Transverse colon (tissue), 4 donors: ENCODE results near the gene PLEKHA1. TPM values are rescaled to one million over a fixed set of nuclear protein-coding genes. Genes with fewer than 3 reads are reported as not detected.

Experiments
- DNase-seq: peaks from one replicate; pipeline ENCODE4 v3.0.0-alpha.2; 2019
- H3K27ac ChIP-seq, 4 donors: fragments of 200-600 bp; sonication (generic); 2 replicates each; pipeline ENCODE4 v1.5.1; 2016 to 2018; ENCODE audit warnings: inconsistent platforms in 4 of 4
- H3K27me3 ChIP-seq: fragments of 200-600 bp; sonication (generic); 2 replicates; pipeline ENCODE4 v1.5.1; 2017; ENCODE audit warnings: inconsistent platforms
- H3K36me3 ChIP-seq, 4 donors: fragments of 200-600 bp; sonication (generic); 2 replicates each; pipeline ENCODE4 v1.5.1; 2017 to 2019; ENCODE audit warnings: inconsistent platforms in 4 of 4
- H3K4me1 ChIP-seq, 4 donors: fragments of 200-600 bp; sonication (generic); 2 replicates each; pipeline ENCODE4 v1.5.1; 2017 to 2020; ENCODE audit warnings: inconsistent platforms in 4 of 4
- H3K4me3 ChIP-seq, 4 donors: fragments of 200-600 bp; sonication (generic); 1 replicate in 1 of 4; 2 replicates in 3 of 4; pipeline versions ENCODE4 v1.5.1 to v1.6.1; 2017 to 2019; ENCODE audit warnings: inconsistent platforms in 4 of 4
- H3K9me3 ChIP-seq, 2 donors: fragments of 200-600 bp; sonication (generic); 2 replicates each; pipeline ENCODE4 v1.5.1; 2017 to 2019; ENCODE audit warnings: inconsistent platforms in 2 of 2
- CTCF ChIP-seq, 5 experiments: fragments of 200-600 bp in 3 of 5; fragments of 450-650 bp in 2 of 5; sonication (generic) in 3 of 5; IDR thresholded peaks; 1 replicate in 2 of 5; 2 replicates in 3 of 5; pipeline ENCODE4 v1.5.1; 2016 to 2017; ENCODE audit warnings: antibody characterized with exemption in 5 of 5, inconsistent platforms in 3 of 5, mild to moderate bottlenecking in 2 of 5, moderate library complexity in 1 of 5
- EP300 ChIP-seq: sonication (generic); formaldehyde crosslinking; IDR thresholded peaks from one replicate; pipeline ENCODE4 v1.6.1; 2017; ENCODE audit warnings: antibody characterized with exemption, low read depth
- POLR2A ChIP-seq: fragments of 450-650 bp; IDR thresholded peaks from one replicate; pipeline ENCODE4 v1.6.1; 2016; ENCODE audit warnings: antibody characterized with exemption, mild to moderate bottlenecking, moderate library complexity
- POLR2AphosphoS5 ChIP-seq, 3 donors: sonication (generic); formaldehyde crosslinking; IDR thresholded peaks; one replicate each; pipeline ENCODE4 v1.6.1; 2016; ENCODE audit warnings: antibody characterized with exemption in 3 of 3
- WGBS, 2 donors: methylation state at CpG; one replicate each; pipeline ENCODE4 v1.1.5; 2018; ENCODE audit warnings: low coverage in 1 of 2; 5-methylcytosine and 5-hydroxymethylcytosine counted together
- in situ Hi-C, 4 donors: fragments of 200-750 bp; cut with MboI; loops; one replicate each; pipeline versions ENCODE4 v1.15.0 to v1.15.1; 2017; ENCODE audit warnings: low sequenced_read_pairs in 3 of 4, low pct_ligation_motif_present in 1 of 4, low pct_unique_long_range_greater_than_20kb in 1 of 4
- intact Hi-C: fragments of 100-400 bp; cut with DNase I; formaldehyde crosslinking; loops from one replicate; pipeline ENCODE4 v1.15.1; 2023; ENCODE audit warnings: low total_unique reads
- total RNA-seq, 4 donors: library from RNA; depleted of rRNA; stranded (reverse); fragments of >200 nt; gene quantifications; one replicate each; pipeline ENCODE4 v1.1.0, GENCODE V29; 2016

The PLEKHA1 gene
- total RNA-seq, 4 donors from 2014 or later, result 10.7 to 40.3 (median 28.9) TPM

DNA sequence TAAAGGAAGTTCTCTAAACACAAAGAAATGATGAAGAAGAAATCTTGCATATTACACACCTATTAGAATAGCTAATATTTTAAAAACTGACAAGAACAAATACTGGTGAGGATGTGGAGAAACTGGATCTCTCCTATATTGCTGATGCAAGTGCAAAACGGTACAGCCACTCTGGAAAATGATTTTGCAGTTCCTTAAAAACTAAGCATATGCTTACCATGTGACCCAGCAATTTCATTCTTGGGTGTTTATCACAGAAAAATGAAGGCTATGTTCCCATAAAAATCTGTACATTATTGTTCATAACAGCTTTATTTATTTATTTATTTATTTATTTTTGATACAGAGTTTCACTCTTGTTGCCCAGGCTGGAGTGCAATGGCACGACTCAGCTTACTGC lies 14.9 kb upstream of the PLEKHA1 start:
- intact Hi-C loops, result loop anchor here (1.0 kb wide), 1 partner anchor 35 kb away; no protein-coding TSS in a partner anchor
- no peak overlapping the region for H3K27ac ChIP-seq
- TF ChIP-seq EP300, result no peak
- TF ChIP-seq POLR2A, result no peak
- no peak for TF ChIP-seq CTCF (IDR thresholded peaks at IDR 0.05)
- TF ChIP-seq POLR2AphosphoS5 (IDR thresholded peaks at IDR 0.05), result no peak
- no peak overlapping the region for H3K4me3 ChIP-seq
- no peaks in the 10 kb centered on the region for H3K4me1 ChIP-seq
- WGBS, 2 donors, result 83 to 87% methylated on average over 2 of the region's 2 CpGs
- H3K36me3 ChIP-seq, result no peaks in the 10 kb centered on the region
- H3K27me3 ChIP-seq, result no peaks in the 10 kb centered on the region
- H3K9me3 ChIP-seq, result no peaks in the 10 kb centered on the region
- no peak for DNase-seq
- in situ Hi-C loops, result no loop called here

GRCh38 chr10:122361046-122361445 lies 13.5 kb upstream of the PLEKHA1 start:
- no peaks in the 10 kb centered on the region for H3K27me3 ChIP-seq
- no peak overlapping the region for H3K4me3 ChIP-seq
- in situ Hi-C loops (no loop called here), intact Hi-C loops (no loop called here)
- DNase-seq, result no peak
- TF ChIP-seq EP300 (no peak), POLR2A (no peak)
- H3K4me1 ChIP-seq, result no peaks in the 10 kb centered on the region
- H3K27ac ChIP-seq, result no peak overlapping the region
- H3K36me3 ChIP-seq, result no peaks in the 10 kb centered on the region
- H3K9me3 ChIP-seq, result no peaks in the 10 kb centered on the region
- 88 to 100% methylated on average over 1 of the region's 1 CpG for WGBS, 2 donors

DNA sequence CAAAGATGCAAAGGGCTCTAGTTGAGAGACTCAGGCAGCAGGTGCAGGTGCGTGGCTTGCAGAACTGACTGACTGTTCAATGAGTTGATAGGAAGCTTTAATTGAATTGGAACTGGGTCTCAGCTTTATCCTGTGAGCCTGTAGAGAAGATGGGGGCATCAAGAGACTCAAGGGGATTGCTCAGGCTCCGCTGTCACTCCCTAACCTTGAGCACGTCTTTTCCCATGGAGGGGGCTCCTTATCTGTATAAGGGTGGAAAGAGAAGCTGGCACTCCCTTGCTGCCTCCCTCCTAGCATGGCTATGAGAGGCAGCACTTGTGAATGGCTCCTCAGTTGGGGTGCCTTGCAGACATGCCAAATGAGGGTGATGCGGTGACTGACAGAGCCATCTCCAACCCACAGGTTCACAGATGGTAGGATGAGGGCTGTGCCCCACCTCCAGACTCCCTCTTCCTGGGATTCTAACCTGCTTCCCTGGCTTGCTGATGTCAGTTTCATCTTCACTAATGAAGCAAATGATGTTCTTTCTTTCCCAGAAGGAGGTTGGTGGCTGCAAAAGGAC lies 12.4 kb upstream of the PLEKHA1 start:
- no peak overlapping the region for H3K27ac ChIP-seq
- no peaks in the 10 kb centered on the region for H3K27me3 ChIP-seq
- H3K9me3 ChIP-seq, result no peaks in the 10 kb centered on the region
- WGBS, 2 donors, result 80 to 83% methylated on average over 1 to 4 of the region's 4 CpGs
- in situ Hi-C loops (no loop called here), intact Hi-C loops (no loop called here)
- no peak overlapping the region for H3K4me3 ChIP-seq
- TF ChIP-seq EP300, result no peak
- H3K4me1 ChIP-seq, result no peaks in the 10 kb centered on the region
- H3K36me3 ChIP-seq, result no peaks in the 10 kb centered on the region
- DNase-seq, result no peak

DNA sequence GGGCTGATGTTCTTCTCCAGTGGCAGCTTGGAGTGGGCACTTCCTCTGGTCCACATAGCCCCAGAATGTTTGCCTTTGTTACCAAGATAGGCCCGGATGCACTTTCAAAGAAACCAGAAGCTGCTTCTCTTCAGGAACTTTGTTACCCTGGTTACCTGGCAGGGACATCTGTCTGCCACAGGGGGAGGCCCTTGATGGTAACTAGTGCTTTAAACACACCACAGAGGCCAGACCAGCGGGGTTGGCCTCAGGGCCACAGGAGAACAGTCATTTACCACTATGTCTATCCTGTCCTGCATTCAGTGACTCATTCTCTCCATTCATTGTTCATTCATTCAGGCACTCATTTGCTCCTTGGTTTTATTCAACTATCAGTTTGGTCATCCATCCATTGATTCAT lies 11.9 kb upstream of the PLEKHA1 start:
- H3K4me3 ChIP-seq, result no peak overlapping the region
- H3K36me3 ChIP-seq, result no peaks in the 10 kb centered on the region
- in situ Hi-C loops, result no loop called here
- no peak overlapping the region for H3K27ac ChIP-seq
- no peaks in the 10 kb centered on the region for H3K4me1 ChIP-seq
- H3K9me3 ChIP-seq, result no peaks in the 10 kb centered on the region
- no peak for DNase-seq
- no peak for TF ChIP-seq EP300
- no peak for TF ChIP-seq POLR2A
- intact Hi-C loops, result no loop called here
- no peaks in the 10 kb centered on the region for H3K27me3 ChIP-seq
- WGBS, 2 donors, result 47% methylated on average over 2 of the region's 2 CpGs; no CpG with 5 or more reads in 1 of the 2 donors

- in situ Hi-C loops, result no loop called here
- Histone ChIP-seq H3K36me3 (no peaks in the 10 kb centered on the region), H3K4me3 (no peak overlapping the region), H3K9me3 (no peaks in the 10 kb centered on the region), H3K27ac (no peak overlapping the region), H3K27me3 (no peaks in the 10 kb centered on the region), H3K4me1 (no peaks in the 10 kb centered on the region)
- intact Hi-C loops, result no loop called here
- TF ChIP-seq POLR2AphosphoS5 (IDR thresholded peaks at IDR 0.05) (no peak), POLR2A (no peak), EP300 (no peak), CTCF (IDR thresholded peaks at IDR 0.05) (no peak)
- DNase-seq, result no peak
- WGBS, 2 donors, result 73 to 81% methylated on average over 2 of the region's 2 CpGs
Observed at GRCh38 chr10:122363311-122363710, 11.2 kb upstream of the PLEKHA1 start.
